OCI-LY7 (cell line): ENCODE data around the gene RCVRN.

Source experiments
- EZH2phosphoT487 ChIP-seq: fragments of 200-600 bp; sonication (generic); IDR thresholded peaks from 2 replicates; pipeline ENCODE4 v1.6.1; 2018; ENCODE audit warnings: low read depth, borderline replicate concordance, mild to moderate bottlenecking, mixed run types, antibody characterized with exemption, low read length, moderate library complexity, mixed read lengths
- TF ChIP-seq, protein P1 (sequence below): fragments of 200-600 bp; sonication (generic); conservative IDR thresholded peaks from 2 replicates; pipeline ENCODE4 v1.5.1; 2014; ENCODE audit warnings: mild to moderate bottlenecking, antibody characterized with exemption, low read length, moderate library complexity, mixed read lengths

DNA sequence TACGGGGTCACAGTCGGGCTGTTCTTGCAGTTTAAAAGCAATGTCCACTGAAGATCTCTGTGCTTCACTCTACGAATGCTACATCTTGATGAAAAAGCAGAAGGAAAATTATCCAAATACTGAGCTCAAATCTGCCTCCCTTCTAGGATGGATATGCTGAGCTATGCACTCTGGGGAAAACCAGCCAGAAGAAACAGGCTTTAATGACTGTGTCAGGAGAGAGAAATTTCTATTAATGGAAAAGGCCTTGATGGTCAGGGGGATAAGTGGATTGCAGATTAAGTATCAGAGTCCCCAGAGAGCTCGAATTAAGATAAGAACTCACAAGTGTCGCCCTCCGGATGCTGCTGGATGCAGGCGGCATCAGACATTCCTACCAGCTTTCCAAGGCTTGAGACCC is 39.6 kb upstream of the RCVRN start:
- TF ChIP-seq, protein P1, sequence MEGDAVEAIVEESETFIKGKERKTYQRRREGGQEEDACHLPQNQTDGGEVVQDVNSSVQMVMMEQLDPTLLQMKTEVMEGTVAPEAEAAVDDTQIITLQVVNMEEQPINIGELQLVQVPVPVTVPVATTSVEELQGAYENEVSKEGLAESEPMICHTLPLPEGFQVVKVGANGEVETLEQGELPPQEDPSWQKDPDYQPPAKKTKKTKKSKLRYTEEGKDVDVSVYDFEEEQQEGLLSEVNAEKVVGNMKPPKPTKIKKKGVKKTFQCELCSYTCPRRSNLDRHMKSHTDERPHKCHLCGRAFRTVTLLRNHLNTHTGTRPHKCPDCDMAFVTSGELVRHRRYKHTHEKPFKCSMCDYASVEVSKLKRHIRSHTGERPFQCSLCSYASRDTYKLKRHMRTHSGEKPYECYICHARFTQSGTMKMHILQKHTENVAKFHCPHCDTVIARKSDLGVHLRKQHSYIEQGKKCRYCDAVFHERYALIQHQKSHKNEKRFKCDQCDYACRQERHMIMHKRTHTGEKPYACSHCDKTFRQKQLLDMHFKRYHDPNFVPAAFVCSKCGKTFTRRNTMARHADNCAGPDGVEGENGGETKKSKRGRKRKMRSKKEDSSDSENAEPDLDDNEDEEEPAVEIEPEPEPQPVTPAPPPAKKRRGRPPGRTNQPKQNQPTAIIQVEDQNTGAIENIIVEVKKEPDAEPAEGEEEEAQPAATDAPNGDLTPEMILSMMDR, result no peak
- TF ChIP-seq EZH2phosphoT487, result no peak
